HG02970 (cell line): ENCODE results near the gene LPO.

Experiments used
- ATAC-seq: cut with Tn5 transposase; IDR thresholded peaks from one replicate; pipeline ENCODE4 v1.9.1; 2021; ENCODE audit warnings: mild to moderate bottlenecking, moderate library complexity, moderate number of reproducible peaks; ENCODE audit not compliant: unreplicated experiment, low FRiP score

Gene LPO

DNA sequence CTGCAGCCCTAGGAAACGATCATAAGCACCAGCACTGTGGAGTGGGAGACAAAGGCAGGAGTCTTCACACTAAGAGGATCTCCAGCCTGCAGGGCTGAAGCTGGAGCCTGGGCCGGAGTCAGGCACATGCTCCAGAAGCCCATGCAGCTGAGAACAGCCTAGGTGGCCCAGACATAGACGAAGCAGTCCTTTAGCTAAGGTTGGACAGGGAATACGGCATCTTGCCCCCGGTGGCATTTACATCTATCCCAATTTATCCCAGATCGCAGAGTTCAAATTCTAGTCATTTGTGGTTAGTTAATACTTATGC, 76.3 kb downstream of the LPO start:
- no peak for ATAC-seq

GRCh38 chr17:58315281-58315711, 76.9 kb downstream of the LPO start:
- ATAC-seq = no peak

DNA sequence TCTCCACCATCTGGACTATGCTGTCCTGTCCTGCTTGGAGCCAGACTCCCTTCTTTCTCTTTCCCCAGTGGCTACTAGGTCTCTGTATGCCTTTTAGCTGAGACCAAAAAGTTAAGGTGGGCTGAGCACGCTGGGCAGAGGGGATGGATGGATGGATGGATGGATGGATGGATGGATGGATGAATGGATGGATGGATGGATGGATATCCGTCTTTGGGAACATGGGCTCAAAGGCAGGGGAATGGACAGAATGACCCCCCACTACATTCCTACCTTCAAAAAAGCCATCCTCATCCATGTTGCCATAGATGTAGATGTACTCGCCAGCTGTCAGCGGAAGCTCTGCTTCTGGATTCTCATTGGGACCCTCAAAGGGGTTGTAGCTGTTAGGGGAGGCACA, 77.4 kb downstream of the LPO start:
- ATAC-seq = no peak

DNA sequence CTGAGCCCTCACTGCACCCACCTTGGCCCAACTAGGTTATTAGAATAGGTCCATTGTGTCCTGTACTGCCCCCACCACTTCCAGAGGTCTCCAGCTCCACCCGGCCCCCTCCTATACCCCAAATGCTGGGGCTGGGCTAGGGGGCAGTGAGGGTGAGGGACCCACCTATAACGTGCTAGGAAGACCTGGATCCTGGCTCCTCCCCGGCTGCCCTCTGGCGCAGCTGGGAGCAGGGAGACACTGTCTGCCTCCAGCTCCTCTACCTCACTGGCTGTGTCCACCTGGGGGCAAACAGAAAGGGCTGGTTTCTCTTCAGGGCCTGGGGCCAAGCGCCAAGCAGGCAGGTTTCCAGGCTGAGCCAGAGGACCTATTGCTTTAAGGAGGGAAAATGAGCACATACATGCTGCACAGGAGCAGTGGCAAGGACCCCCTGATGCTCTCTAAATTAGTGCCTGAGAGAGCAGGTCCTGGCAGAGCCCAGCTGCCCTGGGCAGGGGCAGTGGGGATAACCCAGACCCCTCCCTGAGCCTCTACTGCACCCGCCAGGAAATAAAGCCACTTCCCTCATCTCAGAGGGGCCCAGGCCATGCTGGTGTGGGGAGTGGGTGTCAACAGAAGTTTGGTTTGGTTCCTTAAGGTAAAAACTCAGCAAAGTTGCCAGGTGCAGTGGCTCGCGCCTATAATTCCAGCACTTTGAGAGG, 78.0 kb downstream of the LPO start:
- no peak for ATAC-seq

GRCh38 chr17:58317421-58318064, 79.2 kb downstream of the LPO start:
- no peak for ATAC-seq

DNA sequence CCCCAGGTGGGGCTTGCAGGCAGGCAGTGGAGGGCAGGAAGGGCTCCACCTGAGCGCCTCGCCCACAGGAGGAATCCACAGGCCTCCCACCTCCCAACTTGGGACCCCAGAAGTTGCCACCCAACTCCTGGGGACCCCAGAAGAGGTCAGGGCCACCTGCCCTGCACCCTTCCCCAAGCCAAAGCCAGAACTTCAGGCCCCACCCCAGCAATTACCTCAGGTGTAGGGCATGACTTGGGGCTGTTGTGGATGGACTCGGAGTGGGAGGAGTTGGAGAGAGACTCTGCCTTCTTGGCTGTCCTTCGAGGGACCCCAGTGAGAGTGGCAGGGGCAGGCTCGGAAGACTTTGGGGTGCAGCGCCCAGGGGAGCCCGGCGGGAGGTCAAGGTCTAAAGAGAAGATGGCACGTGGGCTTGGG, 79.7 kb downstream of the LPO start:
- ATAC-seq = no peak
